GM21367 (cell line): ENCODE measurements around the gene LTA4H.

ENCODE experiments used
- ATAC-seq: cut with Tn5 transposase; IDR thresholded peaks from one replicate; pipeline ENCODE4 v1.9.1; 2021; ENCODE audit not compliant: unreplicated experiment

Gene LTA4H

DNA sequence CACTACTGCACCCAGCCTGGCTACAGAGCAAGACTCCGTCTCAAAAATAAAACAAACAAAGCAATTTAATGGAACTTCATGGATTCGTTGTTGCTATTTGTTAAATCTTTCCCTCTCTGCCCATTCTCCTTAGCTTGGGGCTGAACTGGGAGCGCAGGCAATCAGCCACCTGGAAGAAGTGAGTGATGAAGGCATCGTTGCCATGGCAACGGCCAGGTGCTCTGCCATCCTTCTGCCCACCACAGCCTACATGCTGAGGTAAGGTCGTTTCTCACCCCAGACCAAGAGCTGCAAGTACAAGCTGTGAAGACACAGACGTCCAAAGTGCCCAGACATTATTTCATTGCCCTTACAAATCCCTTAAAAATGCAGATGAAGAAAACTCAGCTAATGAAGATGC, 73.2 kb downstream of the LTA4H start:
- no peak for ATAC-seq

DNA sequence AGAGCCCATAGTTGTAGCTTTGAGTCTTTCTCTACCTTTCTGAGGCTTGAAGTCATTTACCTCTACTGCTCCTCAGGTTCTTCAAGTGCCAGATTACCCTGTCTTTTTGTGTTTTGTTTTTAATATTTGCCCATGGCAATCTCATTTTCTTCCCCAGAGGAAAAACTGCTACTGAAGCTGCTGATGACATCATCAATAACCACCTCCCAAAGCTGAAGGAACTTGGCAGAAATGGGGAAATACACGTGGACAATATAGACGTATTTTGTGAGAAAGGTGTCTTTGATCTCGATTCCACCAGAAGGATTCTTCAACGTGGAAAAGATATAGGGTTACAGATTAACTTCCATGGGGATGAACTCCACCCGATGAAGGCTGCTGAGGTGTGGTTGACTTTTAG, 75.1 kb downstream of the LTA4H start:
- ATAC-seq: no peak

DNA sequence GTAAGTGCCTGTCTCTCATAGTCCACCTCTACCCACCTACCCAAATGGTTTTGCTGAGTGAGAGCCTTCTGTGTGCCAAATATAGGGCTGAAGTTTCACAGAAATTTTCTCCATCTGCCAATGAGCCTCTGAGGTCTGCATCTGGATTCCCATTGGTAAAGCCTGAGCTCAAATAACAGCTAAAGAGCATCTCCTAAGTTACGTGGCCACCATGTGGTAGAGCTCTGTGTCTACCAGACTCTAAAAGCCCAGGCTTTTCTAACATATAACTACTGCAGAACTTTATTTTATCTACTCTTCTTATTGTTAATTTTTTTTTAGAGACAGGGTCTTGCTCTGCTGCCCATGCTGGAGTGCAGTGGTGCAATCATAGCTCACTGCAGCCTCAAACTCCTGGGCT, 76.3 kb downstream of the LTA4H start:
- no peak for ATAC-seq

DNA sequence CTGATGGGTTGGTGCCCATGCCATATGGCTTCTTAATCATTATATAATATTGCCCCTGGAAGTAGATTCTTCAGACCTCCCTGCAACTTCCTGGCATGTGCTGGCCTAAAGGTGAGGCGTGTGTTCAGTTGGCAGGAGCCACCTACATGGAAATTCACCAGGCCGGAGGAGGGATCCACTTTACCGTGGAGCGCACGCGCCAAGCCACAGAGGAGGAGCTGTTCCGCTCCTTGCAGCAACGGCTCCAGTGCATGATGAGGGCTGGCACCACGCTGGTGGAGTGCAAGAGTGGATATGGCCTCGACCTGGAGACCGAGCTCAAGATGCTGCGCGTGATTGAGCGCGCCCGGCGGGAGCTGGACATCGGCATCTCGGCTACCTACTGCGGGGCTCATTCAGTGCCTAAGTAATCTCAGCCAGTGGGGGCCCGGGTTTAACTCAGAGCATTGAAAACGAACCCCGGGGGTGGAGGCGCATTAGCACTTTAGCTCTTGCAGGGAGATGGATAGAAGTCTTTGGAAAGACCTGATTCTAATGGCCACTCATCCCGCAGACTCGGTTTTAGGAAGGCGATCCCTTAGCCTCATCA, 78.7 kb downstream of the LTA4H start:
- no peak for ATAC-seq

DNA sequence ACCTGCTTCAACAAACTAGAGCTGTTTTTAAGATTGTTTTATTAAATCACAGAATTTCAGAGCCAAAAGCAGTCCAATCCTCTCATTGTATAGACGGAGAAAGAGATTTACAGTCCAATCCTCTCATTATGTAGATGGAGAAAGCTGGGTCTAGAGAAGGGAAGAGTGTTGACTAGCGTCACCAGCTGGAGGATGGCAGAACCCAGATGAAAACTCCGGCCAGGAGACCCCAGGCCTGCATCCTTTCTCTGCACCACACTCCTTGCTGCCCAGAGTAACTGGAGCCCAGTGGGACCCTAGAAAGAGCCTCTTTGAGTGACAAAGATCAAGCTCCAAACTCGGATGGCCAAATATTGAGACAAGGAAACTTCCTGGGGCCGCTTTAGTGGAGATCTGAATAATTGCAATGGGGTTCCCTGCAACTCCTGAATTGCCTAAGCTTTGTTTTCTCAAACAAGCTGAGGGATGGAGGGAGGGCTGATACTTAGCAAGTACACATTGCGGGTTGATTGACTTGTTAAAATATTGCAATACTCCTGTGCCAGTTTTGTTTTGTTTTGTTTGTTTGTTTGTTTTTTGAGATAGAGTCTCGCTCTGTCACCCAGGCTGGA, 79.7 kb downstream of the LTA4H start:
- no peak for ATAC-seq

DNA sequence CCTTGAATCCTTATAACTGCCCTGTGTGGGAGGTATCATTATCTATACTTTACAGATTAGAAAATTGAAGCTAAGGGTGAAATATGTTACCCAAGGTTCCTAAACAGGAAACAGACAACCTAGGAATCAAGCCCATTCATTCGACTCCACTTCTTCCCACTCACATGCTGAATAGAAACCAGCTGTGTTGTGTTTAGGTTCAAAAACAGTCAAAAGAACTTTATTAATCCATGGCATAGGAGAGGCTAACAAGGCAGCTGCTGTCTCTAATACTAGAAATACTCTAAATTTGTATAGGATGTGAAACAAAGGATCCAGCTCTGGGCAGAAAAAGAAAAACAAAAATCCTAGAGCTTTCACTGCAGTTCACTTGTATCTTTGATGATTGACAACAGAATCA, 82.4 kb downstream of the LTA4H start:
- no peak for ATAC-seq

DNA sequence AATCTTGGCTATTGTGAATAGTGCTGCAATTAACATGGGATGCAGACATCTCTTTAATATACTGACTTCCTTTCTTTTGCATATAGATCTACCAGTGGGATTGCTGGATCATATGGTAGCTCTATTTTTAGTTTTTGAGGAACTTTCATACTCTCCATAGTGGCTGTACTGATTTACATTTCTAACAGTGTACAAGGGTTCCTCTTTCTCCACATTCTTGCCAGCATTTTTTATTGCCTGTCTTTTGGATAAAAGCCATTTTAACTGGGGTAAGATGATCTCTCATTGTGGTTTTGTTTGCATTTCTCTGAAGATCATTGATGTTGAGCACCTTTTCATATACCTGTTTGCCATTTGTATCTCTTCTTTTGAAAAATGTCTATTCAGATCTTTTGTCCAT, 83.9 kb downstream of the LTA4H start:
- ATAC-seq: no peak
